HepG2 (cell line): Measurements from ENCODE around the gene ERBB3. TPM values are rescaled to one million over a fixed set of nuclear protein-coding genes. Genes with fewer than 3 reads are reported as not detected.

Source experiments
- ATF1 ChIP-seq: IDR thresholded peaks from 2 replicates; pipeline ENCODE4 v1.6.1; 2016; ENCODE audit warnings: mild to moderate bottlenecking, control low read depth
- BRCA1 ChIP-seq: sonication (generic); formaldehyde crosslinking; IDR thresholded peaks from 2 replicates; pipeline ENCODE4 v1.4.0; 2020; ENCODE audit warnings: missing genetic modification reagents
- DMAP1 ChIP-seq: IDR thresholded peaks from 2 replicates; pipeline ENCODE4 v1.6.1; 2016
- EED ChIP-seq: sonication (generic); formaldehyde crosslinking; IDR thresholded peaks from 2 replicates; pipeline ENCODE4 v1.5.0; 2020; ENCODE audit warnings: mild to moderate bottlenecking, missing genetic modification reagents
- FOXA3 ChIP-seq: IDR thresholded peaks from 2 replicates; pipeline ENCODE4 v1.6.1; 2016; ENCODE audit warnings: missing genetic modification reagents, missing compliant biosample characterization
- HHEX ChIP-seq: IDR thresholded peaks from 2 replicates; pipeline ENCODE4 v1.6.1; 2016; ENCODE audit warnings: control low read depth
- JUND ChIP-seq: sonication (generic); formaldehyde crosslinking; IDR thresholded peaks from 2 replicates; pipeline ENCODE4 v1.8.0; 2022; ENCODE audit warnings: mild to moderate bottlenecking, missing genetic modification reagents
- MEF2D ChIP-seq: sonication (generic); formaldehyde crosslinking; IDR thresholded peaks from 2 replicates; pipeline ENCODE4 v1.5.1; 2020; ENCODE audit warnings: mild to moderate bottlenecking, missing genetic modification reagents
- MXD4 ChIP-seq: IDR thresholded peaks from 2 replicates; pipeline ENCODE4 v1.6.1; 2016; ENCODE audit warnings: mild to moderate bottlenecking, missing biosample characterization, missing genetic modification reagents
- MYC ChIP-seq: sonication (generic); formaldehyde crosslinking; IDR thresholded peaks from 2 replicates; pipeline ENCODE4 v1.9.0; 2021; ENCODE audit warnings: missing genetic modification reagents, borderline replicate concordance
- POGZ ChIP-seq: sonication (generic); formaldehyde crosslinking; IDR thresholded peaks from 2 replicates; pipeline ENCODE4 v1.4.0; 2020; ENCODE audit warnings: mild to moderate bottlenecking, missing genetic modification reagents
- POLR2G ChIP-seq: fragments of 200-400 bp; formaldehyde crosslinking; IDR thresholded peaks from 2 replicates; pipeline ENCODE4 v1.6.1; 2018; ENCODE audit warnings: mild to moderate bottlenecking, low read depth, low read length, moderate library complexity
- PRMT3 ChIP-seq: sonication (generic); formaldehyde crosslinking; IDR thresholded peaks from 2 replicates; pipeline ENCODE4 v1.8.1; 2022; ENCODE audit warnings: low read depth, mild to moderate bottlenecking, moderate library complexity, missing genetic modification reagents, borderline replicate concordance
- REST ChIP-seq, 2 experiments: IDR thresholded peaks; 2 replicates each; pipeline ENCODE4 v1.6.1; 2011 to 2012; ENCODE audit warnings: low read length in 2 of 2, borderline replicate concordance in 1 of 2, low read depth in 1 of 2, mild to moderate bottlenecking in 1 of 2, moderate library complexity in 1 of 2
- SAFB2 ChIP-seq: sonication (generic); formaldehyde crosslinking; IDR thresholded peaks from 2 replicates; pipeline ENCODE4 v1.5.1; 2020; ENCODE audit warnings: missing genetic modification reagents, low read depth, mild to moderate bottlenecking, borderline replicate concordance
- SALL1 ChIP-seq: sonication (generic); formaldehyde crosslinking; IDR thresholded peaks from 2 replicates; pipeline ENCODE4 v1.8.0; 2022; ENCODE audit warnings: mild to moderate bottlenecking, missing genetic modification reagents
- SOX5 ChIP-seq: IDR thresholded peaks from 2 replicates; pipeline ENCODE4 v1.6.1; 2016; ENCODE audit warnings: borderline replicate concordance
- SRSF1 ChIP-seq: fragments of 200-400 bp; formaldehyde crosslinking; optimal IDR thresholded peaks from 2 replicates; pipeline ENCODE3; 2017; ENCODE audit warnings: mild to moderate bottlenecking, low read depth, low read length, moderate library complexity
- TBX2 ChIP-seq: sonication (generic); formaldehyde crosslinking; IDR thresholded peaks from 2 replicates; pipeline ENCODE4 v1.5.0; 2020; ENCODE audit warnings: missing genetic modification reagents, mild to moderate bottlenecking, borderline replicate concordance
- ZC3H13 ChIP-seq: sonication (generic); formaldehyde crosslinking; IDR thresholded peaks from 2 replicates; pipeline ENCODE4 v1.8.1; 2023; ENCODE audit warnings: mild to moderate bottlenecking, missing genetic modification reagents, moderate library complexity
- ZNF230 ChIP-seq: sonication (generic); formaldehyde crosslinking; IDR thresholded peaks from 2 replicates; pipeline ENCODE4 v1.4.0; 2020; ENCODE audit warnings: mild to moderate bottlenecking, missing genetic modification reagents
- ZNF430 ChIP-seq: sonication (generic); formaldehyde crosslinking; IDR thresholded peaks from 2 replicates; pipeline ENCODE4 v1.9.0; 2021; ENCODE audit warnings: mild to moderate bottlenecking, missing genetic modification reagents
- ZNF543 ChIP-seq: sonication (generic); formaldehyde crosslinking; IDR thresholded peaks from 2 replicates; pipeline ENCODE4 v1.4.0; 2020; ENCODE audit warnings: mild to moderate bottlenecking, missing genetic modification reagents
- ZNF558 ChIP-seq: sonication (generic); formaldehyde crosslinking; IDR thresholded peaks from 2 replicates; pipeline ENCODE4 v1.9.0; 2022; ENCODE audit warnings: mild to moderate bottlenecking, missing genetic modification reagents, borderline replicate concordance
- ZNF724P ChIP-seq: sonication (generic); formaldehyde crosslinking; IDR thresholded peaks from 2 replicates; pipeline ENCODE4 v1.8.0; 2022; ENCODE audit warnings: missing genetic modification reagents, borderline replicate concordance
- ZNF766 ChIP-seq: sonication (generic); formaldehyde crosslinking; IDR thresholded peaks from 2 replicates; pipeline ENCODE4 v1.5.0; 2020; ENCODE audit warnings: missing genetic modification reagents, borderline replicate concordance
- ZNF770 ChIP-seq: sonication (generic); formaldehyde crosslinking; IDR thresholded peaks from 2 replicates; pipeline ENCODE4 v1.5.0; 2020; ENCODE audit warnings: mild to moderate bottlenecking, missing genetic modification reagents
- polyA plus RNA-seq, 8 experiments: library from polyadenylated mRNA; depleted of rRNA in 3 of 8; stranded (reverse) in 7 of 8; unstranded in 1 of 8; fragments of >200 nt; fragmentation: Illumina TruSeq in 4 of 8; extraction: Trizol in 4 of 8; gene quantifications; 2 replicates each; pipeline versions ENCODE4 v1.2.1 to v1.2.3, GENCODE V29; 2011 to 2016; ENCODE audit warnings: low read depth in 4 of 8, missing spikeins in 1 of 8, mixed read lengths in 1 of 8; ENCODE audit not compliant: insufficient read depth in 1 of 8
- total RNA-seq, 5 experiments: library from RNA; depleted of rRNA; stranded (reverse); fragments of >200 nt; fragmentation: Illumina TruSeq; extraction: Trizol; gene quantifications; 2 replicates each; pipeline ENCODE4 v1.2.3, GENCODE V29; 2016; ENCODE audit warnings: low read depth in 1 of 5

ERBB3 gene
- total and polyA plus RNA-seq, 2 of the 13 experiments (the other 11 are each of a cell fraction or from before 2014, with no cell fraction given), result 93.6 to 358 TPM

- TF ChIP-seq REST (IDR thresholded peaks at IDR 0.05; ENCODE audit: borderline replicate concordance in 1 of 2, low read depth in 1 of 2, low read length in 2 of 2) (peak in 1 of 2 experiments; percentile 43; a peak in 1 of 4 replicates), PRMT3 (no peak), ZNF543 (CRISPR knock-in tag) (no peak), POGZ (CRISPR knock-in tag) (no peak), HHEX (CRISPR knock-in tag) (peak; percentile 35; the same call in 1 of the 2 replicates), POLR2G (peak; percentile 37), MEF2D (CRISPR knock-in tag) (0 out of 2 replicates have a peak, but pooled peaks have one; percentile 46), ATF1 (CRISPR knock-in tag) (no peak), SAFB2 (no peak), TBX2 (peak; percentile 70), SOX5 (CRISPR knock-in tag) (peak; percentile 74), MXD4 (CRISPR knock-in tag) (0 out of 2 replicates have a peak, but pooled peaks have one; percentile 31), ZNF558 (CRISPR knock-in tag) (peak; percentile 54; the same call in 1 of the 2 replicates), DMAP1 (CRISPR knock-in tag) (peak; percentile 20; the same call in 1 of the 2 replicates), MYC (CRISPR knock-in tag) (no peak), SALL1 (CRISPR knock-in tag) (peak; percentile 84), ZC3H13 (CRISPR knock-in tag) (peak; percentile 72; the same call in 1 of the 2 replicates), ZNF230 (peak; percentile 52; the same call in 1 of the 2 replicates), ZNF770 (CRISPR knock-in tag) (peak; percentile 74), FOXA3 (CRISPR knock-in tag) (peak; percentile 81), EED (no peak), BRCA1 (CRISPR knock-in tag) (peak; percentile 32; the same call in 1 of the 2 replicates), ZNF724P (CRISPR knock-in tag) (no peak), ZNF430 (CRISPR knock-in tag) (no peak), ZNF766 (CRISPR knock-in tag) (no peak), JUND (CRISPR knock-in tag) (peak; percentile 54; the same call in 1 of the 2 replicates), SRSF1 (peak; percentile 19)
These were observed 682 bp downstream of the ERBB3 start (continued) for GRCh38 chr12:56080556-56081138.
